K562 (cell line): ENCODE measurements around the gene COASY. TPM values are rescaled to one million over a fixed set of nuclear protein-coding genes. Genes with fewer than 3 reads are reported as not detected.
A peak's percentile ranks its signal among the peaks of the same experiment; 100 is the strongest.

Source experiments
- ATAC-seq: fragments of 200-7000 bp; cut with Tn5 transposase; 3 replicates; pipeline ENCODE4 v1.9.1; 2020; ENCODE audit warnings: moderate library complexity
- BruUV-seq: library from RNA; stranded (reverse); fragments of 400-500 nt; replicated peaks from 2 replicates; lab custom pipeline; 2021; lab: Mats Ljungman, UMichigan
- CTCF ChIA-PET: fragments of 300-600 bp; formaldehyde crosslinking; extraction: SDS; loops from one replicate; lab custom pipeline; 2021; ENCODE audit warnings: low intra/inter-chr PET ratio; lab: Yijun Ruan, JAX
- POLR2A ChIA-PET: fragments of 300-600, 350-650 bp; sonication (Branson Sonifier 250); formaldehyde crosslinking; extraction: SDS; loops from one replicate; lab custom pipeline; 2021; ENCODE audit warnings: antibody characterized with exemption, inconsistent platforms; lab: Yijun Ruan, JAX
- DNase-seq, 4 experiments: peaks; one replicate each; pipeline versions ENCODE4 v3.0.0 to v3.0.0-alpha.2; 2011 to 2018; ENCODE audit warnings: low spot score in 3 of 4, mixed read lengths in 3 of 4; ENCODE audit errors: extremely low read depth in 1 of 4
- FAIRE-seq: peaks from 2 replicates; lab custom pipeline; 2011; peaks lifted over from hg19 to GRCh38; lab: Jason Lieb, UNC
- H2AFZ ChIP-seq: 2 replicates; pipeline ENCODE4 v1.6.0; 2011; ENCODE audit warnings: low read depth, low read length, control low read depth, inconsistent platforms
- H3K27ac ChIP-seq: fragments of 200-600 bp; 3 replicates; pipeline ENCODE4 v1.8.0; 2011; ENCODE audit warnings: low read depth, mild to moderate bottlenecking, control low read depth, inconsistent platforms, low read length, moderate library complexity, mixed read lengths; ENCODE audit errors: extremely low read depth
- H3K27me3 ChIP-seq, 2 experiments: fragments of 300-600 bp in 1 of 2; 2 replicates in 1 of 2; 3 replicates in 1 of 2; pipeline versions ENCODE4 v1.6.0 to v1.8.0; 2011; ENCODE audit warnings: inconsistent platforms in 2 of 2, low read length in 2 of 2, mild to moderate bottlenecking in 1 of 2, mixed read lengths in 1 of 2, moderate library complexity in 1 of 2; ENCODE audit not compliant: control insufficient read depth in 2 of 2, insufficient read depth in 2 of 2
- H3K36me3 ChIP-seq: fragments of 300-600 bp; 3 replicates; pipeline ENCODE4 v1.8.0; 2011; ENCODE audit warnings: mild to moderate bottlenecking, low read length, inconsistent platforms; ENCODE audit not compliant: control insufficient read depth, insufficient read depth
- H3K4me1 ChIP-seq, 2 experiments: fragments of 200-600 bp in 1 of 2; replicated peaks in 1 of 2; 2 replicates in 1 of 2; 3 replicates in 1 of 2; pipeline versions ENCODE4 v1.5.1 to v1.8.0; 2011; ENCODE audit warnings: inconsistent platforms in 2 of 2, low read length in 2 of 2, mild to moderate bottlenecking in 1 of 2, mixed read lengths in 1 of 2, moderate library complexity in 1 of 2; ENCODE audit not compliant: control insufficient read depth in 2 of 2, insufficient read depth in 2 of 2
- H3K4me2 ChIP-seq: 2 replicates; pipeline ENCODE4 v1.6.1; 2011; ENCODE audit warnings: low read length, control low read depth, inconsistent platforms, mixed read lengths; ENCODE audit not compliant: insufficient read depth
- H3K4me3 ChIP-seq: fragments of 200-600 bp; sonication (generic), shearing (Covaris generic); 2 replicates; pipeline ENCODE4 v1.5.1; 2016; ENCODE audit warnings: control low read depth, inconsistent platforms
- H3K79me2 ChIP-seq: fragments of 200-600 bp; 3 replicates; pipeline ENCODE4 v1.8.0; 2011; ENCODE audit warnings: low read length, inconsistent platforms; ENCODE audit not compliant: control insufficient read depth, insufficient read depth
- H3K9ac ChIP-seq, 2 experiments: 2 replicates each; pipeline versions ENCODE4 v1.6.0 to v1.6.1; 2011; ENCODE audit warnings: low read depth in 2 of 2, low read length in 2 of 2, control low read depth in 1 of 2, inconsistent platforms in 1 of 2, mild to moderate bottlenecking in 1 of 2, mixed read lengths in 1 of 2; ENCODE audit not compliant: insufficient read depth in 1 of 2
- H3K9me1 ChIP-seq: one replicate; pipeline ENCODE4 v1.6.0; 2011; ENCODE audit warnings: inconsistent platforms, mild to moderate bottlenecking, low read length, moderate library complexity; ENCODE audit not compliant: control insufficient read depth, insufficient read depth
- H3K9me3 ChIP-seq: replicated peaks from 2 replicates; pipeline ENCODE4 v1.5.1; 2011; ENCODE audit warnings: low read depth, low read length, inconsistent platforms; ENCODE audit not compliant: control insufficient read depth, insufficient read depth
- H4K20me1 ChIP-seq: replicated peaks from 2 replicates; pipeline ENCODE4 v1.6.1; 2011; ENCODE audit warnings: low read length, inconsistent platforms, mixed read lengths; ENCODE audit not compliant: control insufficient read depth, insufficient read depth
- BACH1 ChIP-seq: fragments of 200-800 bp; sonication (Bioruptor generic); IDR thresholded peaks from 2 replicates; pipeline ENCODE4 v1.6.1; 2016; ENCODE audit warnings: missing genetic modification characterization, missing compliant biosample characterization
- CREB3 ChIP-seq: fragments of 450-650 bp; conservative IDR thresholded peaks from 2 replicates; pipeline ENCODE4 v1.6.1; 2016; ENCODE audit warnings: missing genetic modification characterization, low read depth, mild to moderate bottlenecking, missing compliant biosample characterization, moderate library complexity
- FOSL1 ChIP-seq: fragments of 200-800 bp; sonication (Bioruptor generic); conservative IDR thresholded peaks from 2 replicates; pipeline ENCODE4 v1.6.1; 2016; ENCODE audit warnings: missing genetic modification characterization, missing compliant biosample characterization
- FOXM1 ChIP-seq, 2 experiments: fragments of 450-650 bp in 1 of 2; sonication (generic) in 1 of 2; formaldehyde crosslinking in 1 of 2; IDR thresholded peaks; 2 replicates each; pipeline versions ENCODE4 v1.6.1 to v1.9.0; 2017 to 2022; ENCODE audit warnings: low read depth in 2 of 2, mild to moderate bottlenecking in 2 of 2, missing genetic modification reagents in 1 of 2, moderate library complexity in 1 of 2
- HDGF ChIP-seq: fragments of 450-650 bp; IDR thresholded peaks from 2 replicates; pipeline ENCODE4 v1.6.1; 2016
- KDM4B ChIP-seq, 2 experiments: fragments of 450-650 bp in 1 of 2; sonication (generic) in 1 of 2; IDR thresholded peaks; 2 replicates each; pipeline ENCODE4 v1.6.1; 2016 to 2017; ENCODE audit warnings: borderline replicate concordance in 2 of 2, antibody characterized with exemption in 1 of 2, low read depth in 1 of 2, mild to moderate bottlenecking in 1 of 2
- NCOR1 ChIP-seq: fragments of 450-650 bp; IDR thresholded peaks from 2 replicates; pipeline ENCODE4 v1.6.1; 2016; ENCODE audit warnings: mild to moderate bottlenecking, moderate library complexity
- PRDM10 ChIP-seq: fragments of 450-650 bp; IDR thresholded peaks from 2 replicates; pipeline ENCODE4 v1.6.1; 2018; ENCODE audit not compliant: partially characterized antibody
- ZC3H4 ChIP-seq: sonication (generic); formaldehyde crosslinking; IDR thresholded peaks from 2 replicates; pipeline ENCODE4 v1.9.0; 2021; ENCODE audit warnings: missing genetic modification reagents, borderline replicate concordance
- ZKSCAN8 ChIP-seq: fragments of 200-800 bp; sonication (Bioruptor generic); IDR thresholded peaks from 2 replicates; pipeline ENCODE4 v1.6.1; 2016; ENCODE audit warnings: missing genetic modification characterization, missing compliant biosample characterization
- ZNF140 ChIP-seq: fragments of 250-450 bp; sonication (Bioruptor Pico); IDR thresholded peaks from 2 replicates; pipeline ENCODE4 v1.8.0; 2021; ENCODE audit warnings: moderate library complexity, mild to moderate bottlenecking, inconsistent platforms
- ZNF280A ChIP-seq: fragments of 450-650 bp; IDR thresholded peaks from 2 replicates; pipeline ENCODE4 v1.6.1; 2018; ENCODE audit warnings: mild to moderate bottlenecking, low read depth; ENCODE audit not compliant: partially characterized antibody
- ZNF75A ChIP-seq: fragments of 450-650 bp; formaldehyde crosslinking; IDR thresholded peaks from 2 replicates; pipeline ENCODE4 v1.4.0; 2020; ENCODE audit warnings: mild to moderate bottlenecking
- ZNF785 ChIP-seq: fragments of 250-450 bp; sonication (Bioruptor Pico); IDR thresholded peaks from 2 replicates; pipeline ENCODE4 v1.4.0; 2020; ENCODE audit warnings: mild to moderate bottlenecking
- WGBS: fragments of 100-300 bp; shearing (Covaris generic); methylation state at CpG from one replicate; pipeline ENCODE4 v1.1.6; 2016; ENCODE audit warnings: low coverage, mixed read lengths; ENCODE audit not compliant: insufficient coverage; ENCODE audit errors: missing lambda C conversion rate; 5-methylcytosine and 5-hydroxymethylcytosine counted together
- in situ Hi-C: fragments of 300-500 bp; cut with MboI; formaldehyde crosslinking; loops from 4 replicates; pipeline ENCODE4 v1.15.0; 2018; ENCODE audit warnings: inconsistent platforms, mixed read lengths
- intact Hi-C: fragments of 100-400 bp; cut with micrococcal nuclease; formaldehyde crosslinking; loops from 2 replicates; pipeline ENCODE4 v1.14.2; 2022
- polyA plus RNA-seq, 8 experiments: library from polyadenylated mRNA; depleted of rRNA in 4 of 8; stranded (reverse) in 5 of 8; unstranded in 3 of 8; fragments of >200 nt; fragmentation: Nextera tagmentation in 2 of 8; fragmentation: Illumina TruSeq in 1 of 8; extraction: Ambion mirVana in 2 of 8; extraction: Trizol in 1 of 8; gene quantifications; 2 replicates each; pipeline versions ENCODE4 v1.2.1 to v1.2.3, GENCODE V29; 2011 to 2014; ENCODE audit warnings: inconsistent platforms in 1 of 8, missing spikeins in 1 of 8
- total RNA-seq, 7 experiments: library from RNA; depleted of rRNA in 6 of 7; stranded (reverse); fragments of >200 nt in 6 of 7; fragmentation: Illumina TruSeq in 2 of 7; extraction: Trizol in 2 of 7; gene quantifications; 2 replicates each; pipeline versions ENCODE4 v1.2.1 to v1.2.3, GENCODE V29; 2011 to 2021; ENCODE audit warnings: low replicate concordance in 1 of 7

Gene COASY
- total and polyA plus RNA-seq, 9 of the 15 experiments (the other 6 are each of a cell fraction or from before 2014, with no cell fraction given), result 25.4 to 175 (median 62.3) TPM

- Histone ChIP-seq H3K9me1 (peaks cover 7% of the 10 kb centered on the region), H3K4me3 (no peak overlapping the region), H3K36me3 (peaks cover 83% of the 10 kb centered on the region), H3K27ac (peak overlapping the region; percentile 86), H3K27me3 (no peaks in the 10 kb centered on the region), H3K9ac (peak overlapping the region; percentile 62 to 86; a peak in 3 of 4 replicates), H3K4me1 (peaks cover 51 to 69% of the 10 kb centered on the region in 2 experiments), H2AFZ (no peak overlapping the region), H3K9me3 (no peaks in the 10 kb centered on the region), H4K20me1 (no peaks in the 10 kb centered on the region), H3K4me2 (peak overlapping the region; percentile 63), H3K79me2 (peaks cover 11% of the 10 kb centered on the region; the same call in 1 of the 3 replicates)
- intact Hi-C loops, result loop anchor here (5.0 kb wide), 4 partner anchors 47 to 197 kb away; no protein-coding TSS in a partner anchor
- no TSS peak for BruUV-seq
- ChIA-PET POLR2A (interaction anchor here (0.6 to 3.9 kb wide), 23 partner anchors 8 to 461 kb away, joined by 3 to 15 read pairs (median 4); partner anchors contain the start of genes CAVIN1, NAGLU, PSMC3IP and PTGES3L), CTCF (interaction anchor here (1.1 to 1.6 kb wide), 3 partner anchors 9 to 197 kb away, joined by 4 to 6 read pairs (median 5); no protein-coding TSS in a partner anchor)
- in situ Hi-C loops, result no loop called here
- ATAC-seq (peak; percentile 78), FAIRE-seq (peak; percentile 84), DNase-seq (peak; percentile 72 to 93 (median 84))
- 6% methylated on average over 6 of the region's 6 CpGs for WGBS
- no peak for TF ChIP-seq PRDM10
- TF ChIP-seq HDGF, result no peak
- no peak for TF ChIP-seq ZNF75A (CRISPR knock-in tag)
- TF ChIP-seq CREB3 (tag), result no peak
- peak; percentile 69 for TF ChIP-seq FOSL1
- no peak for TF ChIP-seq ZNF785
- no peak for TF ChIP-seq ZNF140 (CRISPR knock-in tag)
- no peak for TF ChIP-seq ZC3H4 (CRISPR knock-in tag)
- TF ChIP-seq BACH1 (tag), result peak; percentile 25; the same call in 1 of the 2 replicates
- peak; percentile 72 for TF ChIP-seq ZKSCAN8 (CRISPR knock-in tag)
- 0 out of 2 replicates have a peak, but pooled peaks have one; percentile 42 for TF ChIP-seq FOXM1 (IDR thresholded peaks at IDR 0.05; ENCODE audit: low read depth)
- no peak for TF ChIP-seq FOXM1 (CRISPR knock-in tag; IDR thresholded peaks at IDR 0.05; ENCODE audit: low read depth)
- no peak for TF ChIP-seq ZNF280A
- no peak for TF ChIP-seq KDM4B (IDR thresholded peaks at IDR 0.05; ENCODE audit: borderline replicate concordance in 2 of 2, low read depth in 1 of 2)
- TF ChIP-seq NCOR1, result peak; percentile 78
Observed at GRCh38 chr17:42518755-42519545, 43.0 kb upstream of the COASY start.
